HG02970 (cell line): ENCODE measurements around the gene HAP1.
"Not testable (repeated sequence)": the region's sequence is repeated elsewhere in the genome, so short reads cannot be mapped to it uniquely, and the experiment has no call there.

Experiments
- ATAC-seq: cut with Tn5 transposase; IDR thresholded peaks from one replicate; pipeline ENCODE4 v1.9.1; 2021; ENCODE audit warnings: mild to moderate bottlenecking, moderate library complexity, moderate number of reproducible peaks; ENCODE audit not compliant: unreplicated experiment, low FRiP score

The HAP1 gene

GRCh38 chr17:41734139-41734948 is at the start of gene HAP1:
Gene HAP1 (minus strand): TSS chr17:41734643. CDS start chr17:41734634, 9 bp downstream.
- ATAC-seq, result no peak

- no peak for ATAC-seq
Measured at GRCh38 chr17:41782142-41782541, 47.7 kb upstream of the HAP1 start.

GRCh38 chr17:41781404-41782110 is 47.1 kb upstream of the HAP1 start:
- ATAC-seq, result no peak

GRCh38 chr17:41779954-41780353 is 45.5 kb upstream of the HAP1 start:
- ATAC-seq, result no peak

- ATAC-seq, result no peak
Measured at GRCh38 chr17:41777574-41778188, 43.2 kb upstream of the HAP1 start.

- no peak for ATAC-seq
Measured at GRCh38 chr17:41777157-41777573, 42.7 kb upstream of the HAP1 start.

GRCh38 chr17:41776262-41776900 is 41.9 kb upstream of the HAP1 start:
- ATAC-seq, result not testable (repeated sequence)

GRCh38 chr17:41775394-41776226 is 41.2 kb upstream of the HAP1 start:
- no peak for ATAC-seq

- ATAC-seq, result no peak
Measured at GRCh38 chr17:41773731-41774193, 39.3 kb upstream of the HAP1 start.

GRCh38 chr17:41773190-41773588 is 38.7 kb upstream of the HAP1 start:
- no peak for ATAC-seq

- no peak for ATAC-seq
Measured at GRCh38 chr17:41772586-41773189, 38.2 kb upstream of the HAP1 start.

GRCh38 chr17:41772218-41772585 is 37.8 kb upstream of the HAP1 start:
- no peak for ATAC-seq

GRCh38 chr17:41771389-41772206 is 37.2 kb upstream of the HAP1 start:
- ATAC-seq, result no peak

- ATAC-seq, result no peak
Measured at GRCh38 chr17:41769985-41770384, 35.5 kb upstream of the HAP1 start.

GRCh38 chr17:41769346-41769862 is 35.0 kb upstream of the HAP1 start:
- ATAC-seq, result no peak

- no peak for ATAC-seq
Measured at GRCh38 chr17:41768682-41769288, 34.3 kb upstream of the HAP1 start.

- no peak for ATAC-seq
Measured at GRCh38 chr17:41767324-41768042, 33.0 kb upstream of the HAP1 start.
